HepG2 (cell line): ENCODE measurements around the gene SLC16A3. TPM values are rescaled to one million over a fixed set of nuclear protein-coding genes. Genes with fewer than 3 reads are reported as not detected.

Experiments
- AFF4 ChIP-seq: sonication (generic); formaldehyde crosslinking; IDR thresholded peaks from 2 replicates; pipeline ENCODE4 v1.4.0; 2020; ENCODE audit warnings: missing genetic modification reagents
- ATF4 ChIP-seq, 2 experiments: fragments of 450-650 bp in 1 of 2; sonication (generic) in 1 of 2; formaldehyde crosslinking; IDR thresholded peaks; 2 replicates each; pipeline versions ENCODE4 v1.5.0 to v1.8.0; 2020 to 2022; ENCODE audit warnings: mild to moderate bottlenecking in 1 of 2, missing genetic modification reagents in 1 of 2
- ATF6 ChIP-seq: sonication (generic); formaldehyde crosslinking; conservative IDR thresholded peaks from 2 replicates; pipeline ENCODE4 v1.4.0; 2020; ENCODE audit warnings: missing genetic modification reagents
- FOXK2 ChIP-seq: fragments of 450-650 bp; IDR thresholded peaks from 2 replicates; pipeline ENCODE4 v1.6.1; 2016
- HNRNPL ChIP-seq: fragments of 200-400 bp; formaldehyde crosslinking; IDR thresholded peaks from 2 replicates; pipeline ENCODE4 v1.6.1; 2017; ENCODE audit warnings: mild to moderate bottlenecking, low read depth, low read length
- JDP2 ChIP-seq: sonication (generic); formaldehyde crosslinking; IDR thresholded peaks from 2 replicates; pipeline ENCODE4 v1.8.1; 2022; ENCODE audit warnings: missing genetic modification reagents, borderline replicate concordance
- RFX5 ChIP-seq: IDR thresholded peaks from 2 replicates; pipeline ENCODE4 v1.6.1; 2011; ENCODE audit warnings: low read depth, low read length, improper control_type of control experiment
- SETDB1 ChIP-seq: sonication (generic); formaldehyde crosslinking; IDR thresholded peaks from 2 replicates; pipeline ENCODE4 v1.5.1; 2020; ENCODE audit warnings: missing genetic modification reagents, mild to moderate bottlenecking, borderline replicate concordance
- SMARCC2 ChIP-seq: fragments of 450-650 bp; IDR thresholded peaks from 2 replicates; pipeline ENCODE4 v1.6.1; 2017; ENCODE audit warnings: antibody characterized with exemption, mild to moderate bottlenecking
- SMC3 ChIP-seq: IDR thresholded peaks from 2 replicates; pipeline ENCODE4 v1.6.1; 2011; ENCODE audit warnings: low read length, improper control_type of control experiment
- ZMAT3 ChIP-seq: sonication (generic); formaldehyde crosslinking; conservative IDR thresholded peaks from 2 replicates; pipeline ENCODE4 v1.7.0; 2021; ENCODE audit warnings: missing genetic modification reagents
- ZNF124 ChIP-seq: sonication (generic); formaldehyde crosslinking; IDR thresholded peaks from 2 replicates; pipeline ENCODE4 v1.4.0; 2020; ENCODE audit warnings: missing genetic modification reagents
- ZNF577 ChIP-seq: sonication (generic); formaldehyde crosslinking; IDR thresholded peaks from 2 replicates; pipeline ENCODE4 v1.4.0; 2020; ENCODE audit warnings: mild to moderate bottlenecking, low read depth, missing genetic modification reagents, borderline replicate concordance
- ZNF672 ChIP-seq: sonication (generic); formaldehyde crosslinking; IDR thresholded peaks from 2 replicates; pipeline ENCODE4 v1.8.1; 2022; ENCODE audit warnings: missing genetic modification reagents
- ZNF749 ChIP-seq: sonication (generic); formaldehyde crosslinking; IDR thresholded peaks from 2 replicates; pipeline ENCODE4 v1.8.0; 2022; ENCODE audit warnings: mild to moderate bottlenecking, missing genetic modification reagents, moderate library complexity, borderline replicate concordance
- ZNF781 ChIP-seq: sonication (generic); formaldehyde crosslinking; IDR thresholded peaks from 2 replicates; pipeline ENCODE4 v1.5.1; 2020; ENCODE audit warnings: borderline replicate concordance, mild to moderate bottlenecking, missing genetic modification reagents; ENCODE audit errors: not compliant biosample characterization
- polyA plus RNA-seq, 8 experiments: library from polyadenylated mRNA; depleted of rRNA in 3 of 8; stranded (reverse) in 7 of 8; unstranded in 1 of 8; fragments of >200 nt; fragmentation: Illumina TruSeq in 4 of 8; extraction: Trizol in 4 of 8; gene quantifications; 2 replicates each; pipeline versions ENCODE4 v1.2.1 to v1.2.3, GENCODE V29; 2011 to 2016; ENCODE audit warnings: low read depth in 4 of 8, missing spikeins in 1 of 8, mixed read lengths in 1 of 8; ENCODE audit not compliant: insufficient read depth in 1 of 8
- total RNA-seq, 5 experiments: library from RNA; depleted of rRNA; stranded (reverse); fragments of >200 nt; fragmentation: Illumina TruSeq; extraction: Trizol; gene quantifications; 2 replicates each; pipeline ENCODE4 v1.2.3, GENCODE V29; 2016; ENCODE audit warnings: low read depth in 1 of 5
- TF ChIP-seq, protein P1 (sequence below): IDR thresholded peaks from 2 replicates; pipeline ENCODE4 v1.6.1; 2016
- TF ChIP-seq, protein P2 (sequence below): sonication (generic); formaldehyde crosslinking; IDR thresholded peaks from 2 replicates; pipeline ENCODE4 v1.4.0; 2020; ENCODE audit warnings: mild to moderate bottlenecking, missing genetic modification reagents

The SLC16A3 gene
- total and polyA plus RNA-seq, 2 of the 13 experiments (the other 11 are each of a cell fraction or from before 2014, with no cell fraction given), result 242 to 349 TPM

- TF ChIP-seq, protein P1, sequence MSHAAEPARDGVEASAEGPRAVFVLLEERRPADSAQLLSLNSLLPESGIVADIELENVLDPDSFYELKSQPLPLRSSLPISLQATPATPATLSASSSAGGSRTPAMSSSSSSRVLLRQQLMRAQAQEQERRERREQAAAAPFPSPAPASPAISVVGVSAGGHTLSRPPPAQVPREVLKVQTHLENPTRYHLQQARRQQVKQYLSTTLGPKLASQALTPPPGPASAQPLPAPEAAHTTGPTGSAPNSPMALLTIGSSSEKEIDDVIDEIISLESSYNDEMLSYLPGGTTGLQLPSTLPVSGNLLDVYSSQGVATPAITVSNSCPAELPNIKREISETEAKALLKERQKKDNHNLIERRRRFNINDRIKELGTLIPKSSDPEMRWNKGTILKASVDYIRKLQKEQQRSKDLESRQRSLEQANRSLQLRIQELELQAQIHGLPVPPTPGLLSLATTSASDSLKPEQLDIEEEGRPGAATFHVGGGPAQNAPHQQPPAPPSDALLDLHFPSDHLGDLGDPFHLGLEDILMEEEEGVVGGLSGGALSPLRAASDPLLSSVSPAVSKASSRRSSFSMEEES (CRISPR knock-in tag), result no peak; the same call in 1 of the 2 replicates
- TF ChIP-seq FOXK2, result no peak
- TF ChIP-seq ZNF672, result no peak
- TF ChIP-seq ZNF749 (CRISPR knock-in tag), result peak; percentile 92
- TF ChIP-seq ATF6 (CRISPR knock-in tag), result 0 out of 2 replicates have a peak, but pooled peaks have one; percentile 80
- TF ChIP-seq, protein P2, sequence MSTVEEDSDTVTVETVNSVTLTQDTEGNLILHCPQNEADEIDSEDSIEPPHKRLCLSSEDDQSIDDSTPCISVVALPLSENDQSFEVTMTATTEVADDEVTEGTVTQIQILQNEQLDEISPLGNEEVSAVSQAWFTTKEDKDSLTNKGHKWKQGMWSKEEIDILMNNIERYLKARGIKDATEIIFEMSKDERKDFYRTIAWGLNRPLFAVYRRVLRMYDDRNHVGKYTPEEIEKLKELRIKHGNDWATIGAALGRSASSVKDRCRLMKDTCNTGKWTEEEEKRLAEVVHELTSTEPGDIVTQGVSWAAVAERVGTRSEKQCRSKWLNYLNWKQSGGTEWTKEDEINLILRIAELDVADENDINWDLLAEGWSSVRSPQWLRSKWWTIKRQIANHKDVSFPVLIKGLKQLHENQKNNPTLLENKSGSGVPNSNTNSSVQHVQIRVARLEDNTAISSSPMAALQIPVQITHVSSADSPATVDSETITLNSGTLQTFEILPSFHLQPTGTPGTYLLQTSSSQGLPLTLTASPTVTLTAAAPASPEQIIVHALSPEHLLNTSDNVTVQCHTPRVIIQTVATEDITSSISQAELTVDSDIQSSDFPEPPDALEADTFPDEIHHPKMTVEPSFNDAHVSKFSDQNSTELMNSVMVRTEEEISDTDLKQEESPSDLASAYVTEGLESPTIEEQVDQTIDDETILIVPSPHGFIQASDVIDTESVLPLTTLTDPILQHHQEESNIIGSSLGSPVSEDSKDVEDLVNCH (CRISPR knock-in tag), result 0 out of 2 replicates have a peak, but pooled peaks have one; percentile 42
- no peak for TF ChIP-seq SMC3
- no peak for TF ChIP-seq JDP2 (CRISPR knock-in tag)
- no peak for TF ChIP-seq SMARCC2
- no peak for TF ChIP-seq ZNF781
- TF ChIP-seq HNRNPL, result no peak
- no peak for TF ChIP-seq ATF4 (CRISPR knock-in tag; IDR thresholded peaks at IDR 0.05)
- TF ChIP-seq SETDB1 (CRISPR knock-in tag), result no peak
- TF ChIP-seq ZNF124 (CRISPR knock-in tag), result peak; percentile 68; the same call in 1 of the 2 replicates
- TF ChIP-seq AFF4, result no peak
- no peak for TF ChIP-seq RFX5
- TF ChIP-seq ZNF577 (CRISPR knock-in tag), result no peak
- TF ChIP-seq ZMAT3 (CRISPR knock-in tag), result peak; percentile 60; the same call in 1 of the 2 replicates
Observed at GRCh38 chr17:82212331-82213250, 16.3 kb upstream of the SLC16A3 start, which contains the start of gene CCDC57 (continued).
